OCI-LY3 (cell line): ENCODE measurements around the gene COL16A1.

Experiments
- CTCF ChIP-seq: fragments of 200-600, 300-600 bp; sonication (generic); IDR thresholded peaks from 2 replicates; pipeline ENCODE4 v1.5.1; 2014; ENCODE audit warnings: antibody characterized with exemption, low read length, low read depth
- EZH2phosphoT487 ChIP-seq: fragments of 200-600 bp; shearing (Covaris generic); IDR thresholded peaks from 2 replicates; pipeline ENCODE4 v1.6.1; 2018; ENCODE audit warnings: antibody characterized with exemption, mixed run types, low read depth

GRCh38 chr1:31671147-31671546 is 32.7 kb downstream of the COL16A1 start:
- TF ChIP-seq CTCF, result no peak
- TF ChIP-seq EZH2phosphoT487, result no peak
